Heart right ventricle (tissue), 16 donors: ENCODE data around the gene GARIN1A. TPM values are rescaled to one million over a fixed set of nuclear protein-coding genes. Genes with fewer than 3 reads are reported as not detected.

Experiments
- ATAC-seq, 8 donors: fragments of 200-7000 bp; cut with Tn5 transposase; one replicate each; pipeline ENCODE4 v1.9.1; 2020; ENCODE audit warnings: mild to moderate bottlenecking in 8 of 8, moderate library complexity in 8 of 8, moderate number of reproducible peaks in 1 of 8
- DNase-seq, 2 donors: peaks; one replicate each; pipeline ENCODE4 v3.0.0-alpha.2; 2020
- H3K27ac ChIP-seq, 10 donors: fragments of 200-600 bp; sonication (generic) in 2 of 10; one replicate each; pipeline versions ENCODE4 v1.5.0 to v1.8.0; 2020 to 2022; ENCODE audit warnings: mild to moderate bottlenecking in 3 of 10
- H3K27me3 ChIP-seq, 7 donors: fragments of 200-600 bp; one replicate each; pipeline ENCODE4 v1.8.0; 2021 to 2022; ENCODE audit warnings: mild to moderate bottlenecking in 2 of 7
- H3K36me3 ChIP-seq, 9 donors: fragments of 200-600 bp; sonication (generic) in 1 of 9; one replicate each; pipeline versions ENCODE4 v1.5.0 to v1.8.0; 2020 to 2022; ENCODE audit warnings: mild to moderate bottlenecking in 2 of 9
- H3K4me1 ChIP-seq, 9 donors: fragments of 200-600 bp; sonication (generic) in 1 of 9; one replicate each; pipeline versions ENCODE4 v1.5.0 to v1.8.0; 2020 to 2022; ENCODE audit warnings: mild to moderate bottlenecking in 4 of 9
- H3K4me3 ChIP-seq, 10 donors: fragments of 200-600 bp; sonication (generic) in 2 of 10; one replicate each; pipeline versions ENCODE4 v1.5.0 to v1.8.0; 2020 to 2022; ENCODE audit warnings: mild to moderate bottlenecking in 7 of 10, moderate library complexity in 2 of 10
- H3K9me3 ChIP-seq, 11 donors: fragments of 200-600 bp in 10 of 11; sonication (generic) in 2 of 11; one replicate each; pipeline versions ENCODE4 v1.5.0 to v1.8.0; 2013 to 2022; ENCODE audit warnings: mild to moderate bottlenecking in 2 of 11, control low read depth in 1 of 11, moderate library complexity in 1 of 11
- WGBS, 2 donors: extraction: QIAGEN DNeasy Blood & Tissue Kit; methylation state at CpG; one replicate each; pipeline ENCODE4 v1.1.7; 2013; ENCODE audit warnings: inconsistent platforms in 1 of 2; 5-methylcytosine and 5-hydroxymethylcytosine counted together
- intact Hi-C, 10 donors: fragments of 100-400 bp; cut with DNase I; formaldehyde crosslinking; loops; one replicate each; pipeline versions ENCODE4 v1.11.1 to v1.14.2; 2022
- polyA plus RNA-seq, 2 donors: library from polyadenylated mRNA; stranded (reverse); fragments of 200-250 nt; gene quantifications; one replicate each; pipeline ENCODE4 v1.2.3, GENCODE V29; 2013
- total RNA-seq, 10 donors: library from RNA; stranded (reverse); fragmentation: NEBNext Ultra II Directional in 3 of 10; extraction: Animal tissue kit (Norgen Biotek cat#: 25700) in 3 of 10; gene quantifications; one replicate each; pipeline versions ENCODE4 v1.2.1 to v1.2.4, GENCODE V29; 2021 to 2023
- TF ChIP-seq, protein P1 (sequence below), 9 donors: fragments of 200-600 bp; sonication (generic) in 2 of 9; IDR thresholded peaks; one replicate each; pipeline versions ENCODE4 v1.5.0 to v1.8.0; 2021 to 2022; ENCODE audit warnings: antibody characterized with exemption in 9 of 9, mild to moderate bottlenecking in 5 of 9, moderate library complexity in 1 of 9
- donor health status: Arrhythmogenic right ventricular cardiomyopathy.
- donor health status: ischemic (EF 13 %, LVEDD 7.1; RV severe dilation, severe dysfunction).
- donor health status: healthy with polysubstance abuse.
- donor health status: DM: no; HTN: yes; CAD: no.
- donor health status: DM: no; HTN: no; CAD: no.
- donor health status: ischemic (EF 25% LVEDD 6.9; RV normal size, moderate dysfunction).
- donor health status: ischemic (EF 25% LVEDD 5.7; RV mildly dilated, moderate dysfunction).
- donor health status: healthy.
- donor health status: DM: yes; HTN: yes; CAD: no.
- donor health status: Ischemic cardiomyopathy.
- donor health status: ischemic (EF 35%, LVEDD 5.7; RV mildly dilated, moderate dysfunction).
- donor health status: nonischemic (EF 11% LVEDD 7.7; RV severe dilation, severe dysfunction).
- donor health status: DM: yes; HTN: yes; CAD: no.
- donor health status: PGD.
- donor health status: ischemic (EF 29% LVEDD 5.4; RV normal size, mild dysfunction).
- donor health status: nonischemic (EF 23%, LVEDD 6.1; RV moderate dilation, normal function).

The GARIN1A gene
- total and polyA plus RNA-seq, 12 donors: 0.74 to 13.7 (median 2.7) TPM

DNA sequence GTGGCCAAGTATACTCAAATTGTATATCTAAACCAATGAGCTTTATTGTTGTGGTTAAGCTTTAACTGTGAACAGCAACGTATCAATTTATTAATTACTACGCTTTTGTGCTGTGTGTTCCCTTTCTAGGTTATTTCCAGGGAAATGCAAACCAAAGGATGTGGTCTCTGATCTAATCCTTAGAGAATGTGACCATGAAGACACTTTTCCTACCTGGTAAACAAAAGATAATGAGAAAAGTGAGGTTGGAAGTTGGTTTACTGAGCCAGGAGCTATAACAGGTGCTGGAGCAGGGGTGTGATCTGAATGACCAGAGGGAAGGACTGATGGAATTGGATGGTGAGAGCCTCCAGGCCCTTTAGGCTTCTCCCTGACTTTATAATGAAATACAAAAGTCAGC lies 41.7 kb downstream of the GARIN1A start:
- H3K9me3 ChIP-seq: peaks cover 0 to 6% (median 0%) of the 10 kb centered on the region in 11 donors
- peaks cover 0 to 8% (median 0%) of the 10 kb centered on the region in 9 donors for H3K4me1 ChIP-seq
- ATAC-seq (no peak), DNase-seq (no peak)
- WGBS, 2 donors: 82 to 93% methylated on average over 2 of the region's 2 CpGs
- H3K27ac ChIP-seq: no peak overlapping the region
- no peak overlapping the region for H3K4me3 ChIP-seq
- no peaks in the 10 kb centered on the region for H3K36me3 ChIP-seq
- intact Hi-C loops: no loop called here
- TF ChIP-seq, protein P1, sequence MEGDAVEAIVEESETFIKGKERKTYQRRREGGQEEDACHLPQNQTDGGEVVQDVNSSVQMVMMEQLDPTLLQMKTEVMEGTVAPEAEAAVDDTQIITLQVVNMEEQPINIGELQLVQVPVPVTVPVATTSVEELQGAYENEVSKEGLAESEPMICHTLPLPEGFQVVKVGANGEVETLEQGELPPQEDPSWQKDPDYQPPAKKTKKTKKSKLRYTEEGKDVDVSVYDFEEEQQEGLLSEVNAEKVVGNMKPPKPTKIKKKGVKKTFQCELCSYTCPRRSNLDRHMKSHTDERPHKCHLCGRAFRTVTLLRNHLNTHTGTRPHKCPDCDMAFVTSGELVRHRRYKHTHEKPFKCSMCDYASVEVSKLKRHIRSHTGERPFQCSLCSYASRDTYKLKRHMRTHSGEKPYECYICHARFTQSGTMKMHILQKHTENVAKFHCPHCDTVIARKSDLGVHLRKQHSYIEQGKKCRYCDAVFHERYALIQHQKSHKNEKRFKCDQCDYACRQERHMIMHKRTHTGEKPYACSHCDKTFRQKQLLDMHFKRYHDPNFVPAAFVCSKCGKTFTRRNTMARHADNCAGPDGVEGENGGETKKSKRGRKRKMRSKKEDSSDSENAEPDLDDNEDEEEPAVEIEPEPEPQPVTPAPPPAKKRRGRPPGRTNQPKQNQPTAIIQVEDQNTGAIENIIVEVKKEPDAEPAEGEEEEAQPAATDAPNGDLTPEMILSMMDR (IDR thresholded peaks at IDR 0.05): no peak
- H3K27me3 ChIP-seq: no peaks in the 10 kb centered on the region

DNA sequence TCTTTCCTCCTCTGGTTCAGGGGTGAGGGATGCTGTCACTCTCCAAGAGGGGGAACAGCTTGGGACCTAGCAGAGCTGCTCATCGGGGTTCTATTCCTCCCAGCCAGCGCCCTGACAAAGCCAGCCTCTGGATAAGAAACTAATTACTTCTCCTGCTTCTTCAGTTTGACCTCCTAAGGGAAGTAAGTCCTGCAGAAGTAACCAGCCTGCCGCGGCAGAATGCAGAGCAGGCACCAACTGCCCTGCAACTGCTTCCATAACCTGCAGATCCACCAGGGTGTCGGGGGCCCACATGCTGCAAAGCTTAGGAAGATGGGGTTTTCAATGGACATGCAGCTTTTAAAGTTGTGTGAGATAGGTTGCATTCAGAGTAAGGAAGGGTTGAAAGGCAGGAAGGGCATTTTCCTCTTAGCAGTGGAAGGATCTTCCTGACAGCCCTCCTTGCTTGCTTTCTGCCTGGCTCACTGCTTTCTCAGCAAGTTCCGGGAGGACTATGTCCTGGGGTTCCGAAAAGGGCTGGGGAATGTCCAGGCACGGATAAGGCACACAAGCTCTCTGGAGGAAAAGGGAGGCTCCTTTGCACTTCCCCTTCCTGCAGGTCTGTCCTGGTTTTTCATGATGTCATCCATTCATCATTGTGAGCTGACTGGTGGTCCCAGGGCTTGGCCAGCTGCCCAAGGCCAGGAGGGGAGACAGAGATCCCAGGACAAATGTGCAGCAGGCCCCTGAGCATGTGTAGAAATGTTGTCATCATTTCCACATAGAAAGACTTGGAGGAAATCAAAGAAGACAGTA lies 42.8 kb downstream of the GARIN1A start:
- 55 to 61% methylated on average over 8 of the region's 8 CpGs for WGBS, 2 donors
- TF ChIP-seq, protein P1 (IDR thresholded peaks at IDR 0.05): no peak
- DNase-seq (no peak), ATAC-seq (peak in 5 of 8 donors; percentile 33 to 88 (median 57))
- intact Hi-C loops: no loop called here
- peaks cover 0 to 8% (median 0%) of the 10 kb centered on the region in 9 donors for H3K4me1 ChIP-seq
- no peak overlapping the region for H3K27ac ChIP-seq
- no peaks in the 10 kb centered on the region for H3K27me3 ChIP-seq
- H3K36me3 ChIP-seq: no peaks in the 10 kb centered on the region
- no peak overlapping the region for H3K4me3 ChIP-seq
- H3K9me3 ChIP-seq: peaks cover 0 to 6% (median 0%) of the 10 kb centered on the region in 11 donors

DNA sequence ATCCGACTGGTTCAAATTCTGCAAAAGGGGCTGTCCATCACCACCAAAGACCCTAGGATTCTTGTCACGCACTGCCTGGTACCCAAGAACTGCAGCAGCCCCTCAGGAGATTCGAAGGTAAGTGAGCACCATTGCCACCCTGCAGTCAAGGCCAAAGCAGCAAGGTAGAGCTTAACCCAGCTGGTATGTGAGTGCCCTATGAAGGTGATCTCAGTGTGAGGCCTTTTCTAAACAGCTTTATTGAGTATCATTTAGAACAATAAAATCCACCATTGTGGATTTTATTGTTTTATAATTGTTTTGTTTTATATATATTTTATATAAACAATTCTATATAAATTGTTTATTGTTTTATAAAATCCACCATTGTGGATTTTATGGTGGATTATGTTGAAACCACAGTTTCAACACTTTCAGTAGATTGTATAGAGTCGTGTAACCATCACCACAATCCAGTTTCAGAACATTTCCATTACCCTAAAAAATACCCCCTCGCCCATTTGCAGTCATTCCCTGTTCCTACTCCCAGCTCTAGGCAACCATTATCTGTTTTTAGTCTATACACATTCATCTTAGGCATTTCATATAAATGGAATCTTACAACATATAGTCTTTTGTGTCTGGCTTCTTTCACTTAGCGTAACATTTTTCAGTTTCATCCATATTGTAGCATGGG lies 47.0 kb downstream of the GARIN1A start:
- H3K27me3 ChIP-seq: peaks cover 0 to 2% (median 0%) of the 10 kb centered on the region in 7 donors
- WGBS, 2 donors: 92 to 94% methylated on average over 6 of the region's 6 CpGs
- H3K4me1 ChIP-seq: peaks cover 0 to 8% (median 0%) of the 10 kb centered on the region in 9 donors
- ATAC-seq: no peak
- intact Hi-C loops: no loop called here
- no peak overlapping the region for H3K4me3 ChIP-seq
- TF ChIP-seq, protein P1 (IDR thresholded peaks at IDR 0.05): no peak
- no peak for DNase-seq
- H3K9me3 ChIP-seq: no peaks in the 10 kb centered on the region
- no peaks in the 10 kb centered on the region for H3K36me3 ChIP-seq
- no peak overlapping the region for H3K27ac ChIP-seq

DNA sequence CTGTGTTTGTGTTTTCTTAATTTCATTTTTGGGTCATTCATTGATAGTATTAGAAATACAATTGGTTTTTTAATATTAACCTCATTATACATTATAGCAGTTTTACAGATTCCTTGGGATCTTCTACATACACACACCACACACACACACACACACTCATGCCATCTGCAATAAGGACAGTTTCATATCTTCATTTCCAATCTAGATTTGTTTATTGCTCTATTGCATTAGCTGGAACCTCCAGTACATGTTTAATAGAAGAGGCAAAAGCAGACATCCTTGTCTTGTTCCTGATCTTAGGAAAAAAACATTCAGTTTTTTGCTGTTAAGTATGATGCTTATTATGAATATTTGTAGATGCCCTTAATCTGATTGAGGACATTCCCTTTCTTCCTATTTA lies 49.3 kb downstream of the GARIN1A start:
- no peaks in the 10 kb centered on the region for H3K4me1 ChIP-seq
- H3K9me3 ChIP-seq: no peaks in the 10 kb centered on the region
- H3K27ac ChIP-seq: no peak overlapping the region
- TF ChIP-seq, protein P1 (IDR thresholded peaks at IDR 0.05): no peak
- H3K27me3 ChIP-seq: peaks cover 0 to 2% (median 0%) of the 10 kb centered on the region in 7 donors
- intact Hi-C loops: no loop called here
- no peak overlapping the region for H3K4me3 ChIP-seq
- no peaks in the 10 kb centered on the region for H3K36me3 ChIP-seq
- ATAC-seq (no peak), DNase-seq (no peak)

Other genes with a start within 250 kb of the GARIN1A start
- gene HILPDA, start 216.4 kb upstream of the GARIN1A start, total RNA-seq: 10 to 100 TPM in 3 of 10 donors, 1 to 10 TPM in 7; 4.5 to 65.0 (median 6.7) TPM
- 1 to 10 TPM; 5.6 to 8.3 TPM for gene HILPDA, start 216.4 kb upstream of the GARIN1A start, polyA plus RNA-seq
- 10 to 100 TPM; 17.1 to 24.2 (median 19.4) TPM for gene METTL2B, start 195.5 kb upstream of the GARIN1A start, total RNA-seq
- 10 to 100 TPM; 10.0 to 10.5 TPM for gene METTL2B, start 195.5 kb upstream of the GARIN1A start, polyA plus RNA-seq
- 100 to 1,000 TPM; 197 to 333 (median 249) TPM for gene CALU, start 67.1 kb downstream of the GARIN1A start, total RNA-seq
- gene CALU, start 67.1 kb downstream of the GARIN1A start, polyA plus RNA-seq: 100 to 1,000 TPM in 1 of 2 donors, 10 to 100 TPM in 1; 39.9 to 260 TPM
- not detected for gene OPN1SW, start 103.5 kb downstream of the GARIN1A start, total RNA-seq
- gene OPN1SW, start 103.5 kb downstream of the GARIN1A start, polyA plus RNA-seq: not detected
- gene CCDC136, start 119.7 kb downstream of the GARIN1A start, total RNA-seq: 10 to 100 TPM in 4 of 10 donors, 1 to 10 TPM in 6; 1.8 to 14.4 (median 8.0) TPM
- 10 to 100 TPM in 1 of 2 donors, 1 to 10 TPM in 1; 4.6 to 13.5 TPM for gene CCDC136, start 119.7 kb downstream of the GARIN1A start, polyA plus RNA-seq
- gene FLNC, start 158.1 kb downstream of the GARIN1A start, total RNA-seq: 1,000 to 10,000 TPM in 6 of 10 donors, 100 to 1,000 TPM in 4; 364 to 2,445 (median 1,303) TPM
- 1,000 to 10,000 TPM in 1 of 2 donors, 100 to 1,000 TPM in 1; 223 to 1,054 TPM for gene FLNC, start 158.1 kb downstream of the GARIN1A start, polyA plus RNA-seq
- gene ATP6V1F, start 190.6 kb downstream of the GARIN1A start, total RNA-seq: 100 to 1,000 TPM in 9 of 10 donors, 10 to 100 TPM in 1; 96.7 to 168 (median 124) TPM
- 100 to 1,000 TPM; 153 to 189 TPM for gene ATP6V1F, start 190.6 kb downstream of the GARIN1A start, polyA plus RNA-seq
- under 1 TPM; 0.09 to 0.42 (median 0.27) TPM for gene KCP, start 238.4 kb downstream of the GARIN1A start, total RNA-seq
- gene KCP, start 238.4 kb downstream of the GARIN1A start, polyA plus RNA-seq: under 1 TPM; 0.23 to 0.44 TPM